GM18861 (cell line): ENCODE results near the gene PEX6.
A peak's percentile ranks its signal among the peaks of the same experiment; 100 is the strongest.
"Not testable (repeated sequence)": the region's sequence is repeated elsewhere in the genome, so short reads cannot be mapped to it uniquely, and the experiment has no call there.

ENCODE experiments used
- ATAC-seq: cut with Tn5 transposase; IDR thresholded peaks from one replicate; pipeline ENCODE4 v1.9.1; 2021; ENCODE audit not compliant: unreplicated experiment

Gene PEX6

GRCh38 chr6:43001843-43002242, 22.9 kb upstream of the PEX6 start:
- ATAC-seq, result no peak

- not testable (repeated sequence) for ATAC-seq
Observed at GRCh38 chr6:42998205-42998604, 19.2 kb upstream of the PEX6 start.

- no peak for ATAC-seq
Observed at GRCh38 chr6:42996513-42996912, 17.5 kb upstream of the PEX6 start.

- no peak for ATAC-seq
Observed at GRCh38 chr6:42993445-42993844, 14.5 kb upstream of the PEX6 start.

GRCh38 chr6:42989923-42990322, 10.9 kb upstream of the PEX6 start:
- ATAC-seq, result no peak

GRCh38 chr6:42988486-42989020, 9.6 kb upstream of the PEX6 start:
- no peak for ATAC-seq

GRCh38 chr6:42987533-42988451, 8.8 kb upstream of the PEX6 start:
- no peak for ATAC-seq

GRCh38 chr6:42984924-42985475, 6.0 kb upstream of the PEX6 start:
- no peak for ATAC-seq

GRCh38 chr6:42984001-42984923, 5.3 kb upstream of the PEX6 start, which contains the start of gene PPP2R5D:
Gene PPP2R5D, plus strand, starts transcription at chr6:42984570. Its CDS starts 108 bp downstream, at chr6:42984678.
- peak; percentile 84 for ATAC-seq

- no peak for ATAC-seq
Observed at GRCh38 chr6:42981836-42982235, 2.9 kb upstream of the PEX6 start.

- no peak for ATAC-seq
Observed at GRCh38 chr6:42979523-42980177, 669 bp upstream of the PEX6 start.

- peak; percentile 14 for ATAC-seq
Observed at GRCh38 chr6:42978487-42978838, 518 bp downstream of the PEX6 start.

- ATAC-seq, result no peak
Observed at GRCh38 chr6:42974919-42975505, 4.0 kb downstream of the PEX6 start.

GRCh38 chr6:42973926-42974325, 5.1 kb downstream of the PEX6 start:
- ATAC-seq, result no peak

GRCh38 chr6:42971746-42972327, 7.1 kb downstream of the PEX6 start:
- ATAC-seq, result no peak

- no peak for ATAC-seq
Observed at GRCh38 chr6:42970871-42971612, 7.9 kb downstream of the PEX6 start.

GRCh38 chr6:42969934-42970333, 9.0 kb downstream of the PEX6 start:
- ATAC-seq, result no peak

GRCh38 chr6:42969431-42969830, 9.6 kb downstream of the PEX6 start:
- no peak for ATAC-seq

GRCh38 chr6:42968783-42969182, 10.2 kb downstream of the PEX6 start:
- ATAC-seq, result no peak
